Stimulated activated effector memory CD8-positive, alpha-beta T cell treated with anti-CD3 and anti-CD28 coated beads, Interleukin-12 subunit alpha, Interleukin-12 subunit beta, amount 100 ng/mL, for 72 hours (primary cell): ENCODE results near the gene TRIP4.

Experiments used
- ATAC-seq: fragments of 150-1000 bp; cut with Tn5 transposase; 2 replicates; pipeline ENCODE4 v1.10.0; 2021
- DNase-seq, 2 donors: peaks; one replicate each; pipeline ENCODE4 v3.0.0; 2021 to 2022; ENCODE audit warnings: low spot score in 2 of 2
- H3K27ac Mint-ChIP-seq: one replicate; pipeline ENCODE4 v1.8.0; 2022; ENCODE audit warnings: mild to moderate bottlenecking, mixed read lengths
- H3K36me3 Mint-ChIP-seq: one replicate; pipeline ENCODE4 v1.8.0; 2022; ENCODE audit warnings: mild to moderate bottlenecking, mixed read lengths
- H3K4me1 Mint-ChIP-seq: one replicate; pipeline ENCODE4 v1.8.0; 2022; ENCODE audit warnings: mixed read lengths
- H3K4me3 Mint-ChIP-seq: one replicate; pipeline ENCODE4 v1.8.0; 2022; ENCODE audit warnings: mild to moderate bottlenecking, mixed read lengths
- H3K9me3 Mint-ChIP-seq: one replicate; pipeline ENCODE4 v1.8.0; 2022; ENCODE audit warnings: mixed read lengths

Gene TRIP4

GRCh38 chr15:64454282-64454681 is 66.6 kb downstream of the TRIP4 start:
- peaks cover 20% of the 10 kb centered on the region for H3K36me3 Mint-ChIP-seq
- H3K4me1 Mint-ChIP-seq = peaks cover under 1% of the 10 kb centered on the region
- H3K4me3 Mint-ChIP-seq = no peak overlapping the region
- DNase-seq = no peak
- no peak for ATAC-seq
- H3K27ac Mint-ChIP-seq = peak overlapping the region; percentile 30
- H3K9me3 Mint-ChIP-seq = no peaks in the 10 kb centered on the region

GRCh38 chr15:64455961-64456371 is 68.3 kb downstream of the TRIP4 start:
- DNase-seq (no peak), ATAC-seq (no peak)
- Mint-ChIP-seq H3K9me3 (no peaks in the 10 kb centered on the region), H3K36me3 (peaks cover 29% of the 10 kb centered on the region), H3K4me1 (peaks cover 11% of the 10 kb centered on the region), H3K27ac (peak overlapping the region; percentile 36), H3K4me3 (no peak overlapping the region)

GRCh38 chr15:64456634-64457108 is 69.0 kb downstream of the TRIP4 start:
- DNase-seq (no peak), ATAC-seq (no peak)
- no peaks in the 10 kb centered on the region for H3K9me3 Mint-ChIP-seq
- H3K4me1 Mint-ChIP-seq = peaks cover 18% of the 10 kb centered on the region
- H3K27ac Mint-ChIP-seq = peak overlapping the region; percentile 36
- H3K36me3 Mint-ChIP-seq = peaks cover 29% of the 10 kb centered on the region
- no peak overlapping the region for H3K4me3 Mint-ChIP-seq

- DNase-seq (no peak), ATAC-seq (no peak)
- Mint-ChIP-seq H3K4me1 (peaks cover 26% of the 10 kb centered on the region), H3K9me3 (no peaks in the 10 kb centered on the region), H3K27ac (peak overlapping the region; percentile 93), H3K4me3 (peak overlapping the region; percentile 79), H3K36me3 (peaks cover 29% of the 10 kb centered on the region)
Observed at GRCh38 chr15:64459066-64459781, 71.6 kb downstream of the TRIP4 start.

- peaks cover 36% of the 10 kb centered on the region for H3K4me1 Mint-ChIP-seq
- H3K27ac Mint-ChIP-seq = peak within 1 kb of the TSS; percentile 93
- peaks cover 30% of the 10 kb centered on the region for H3K36me3 Mint-ChIP-seq
- no peaks in the 10 kb centered on the region for H3K9me3 Mint-ChIP-seq
- DNase-seq (peak; percentile 96 to 99), ATAC-seq (peak; percentile 80)
- H3K4me3 Mint-ChIP-seq = peak within 1 kb of the TSS; percentile 79
Observed at GRCh38 chr15:64460206-64460723, 72.6 kb downstream of the TRIP4 start, which contains the start of gene ZNF609. Gene ZNF609, plus strand, starts transcription at chr15:64460578. Its CDS starts 38,842 bp downstream, at chr15:64499420.

GRCh38 chr15:64460724-64461720 is 73.4 kb downstream of the TRIP4 start:
- DNase-seq (peak; percentile 26 to 74), ATAC-seq (peak; percentile 83)
- H3K4me1 Mint-ChIP-seq = peaks cover 36% of the 10 kb centered on the region

GRCh38 chr15:64461721-64462162 is 74.1 kb downstream of the TRIP4 start:
- Mint-ChIP-seq H3K4me1 (peaks cover 43% of the 10 kb centered on the region), H3K36me3 (peaks cover 17% of the 10 kb centered on the region)
- no peak for DNase-seq

More at GRCh38 chr15:64460724-64461720, 73.4 kb downstream of the TRIP4 start:
- H3K36me3 Mint-ChIP-seq = peaks cover 23% of the 10 kb centered on the region
- H3K9me3 Mint-ChIP-seq = no peaks in the 10 kb centered on the region
- H3K27ac Mint-ChIP-seq = peak overlapping the region; percentile 93
- peak overlapping the region; percentile 79 for H3K4me3 Mint-ChIP-seq

GRCh38 chr15:64462492-64462891 is 74.9 kb downstream of the TRIP4 start:
- ATAC-seq (no peak), DNase-seq (no peak)
- no peaks in the 10 kb centered on the region for H3K9me3 Mint-ChIP-seq
- H3K36me3 Mint-ChIP-seq = peaks cover 17% of the 10 kb centered on the region
- peak overlapping the region; percentile 79 for H3K4me3 Mint-ChIP-seq
- H3K4me1 Mint-ChIP-seq = peaks cover 50% of the 10 kb centered on the region
- peak overlapping the region; percentile 93 for H3K27ac Mint-ChIP-seq

More at GRCh38 chr15:64461721-64462162, 74.1 kb downstream of the TRIP4 start:
- Mint-ChIP-seq H3K9me3 (no peaks in the 10 kb centered on the region), H3K4me3 (peak overlapping the region; percentile 79), H3K27ac (peak overlapping the region; percentile 93)
- ATAC-seq = peak; percentile 75

GRCh38 chr15:64464276-64465005 is 76.8 kb downstream of the TRIP4 start:
- no peak overlapping the region for H3K4me3 Mint-ChIP-seq
- ATAC-seq = no peak

GRCh38 chr15:64466408-64467141 is 78.9 kb downstream of the TRIP4 start:
- no peak for DNase-seq
- ATAC-seq = no peak
- Mint-ChIP-seq H3K9me3 (no peaks in the 10 kb centered on the region), H3K4me1 (peaks cover 43% of the 10 kb centered on the region), H3K36me3 (peaks cover 31% of the 10 kb centered on the region), H3K27ac (peak overlapping the region; percentile 90), H3K4me3 (no peak overlapping the region)

More at GRCh38 chr15:64464276-64465005, 76.8 kb downstream of the TRIP4 start:
- H3K27ac Mint-ChIP-seq = peak overlapping the region; percentile 35
- peaks cover 57% of the 10 kb centered on the region for H3K4me1 Mint-ChIP-seq
- no peaks in the 10 kb centered on the region for H3K9me3 Mint-ChIP-seq
- H3K36me3 Mint-ChIP-seq = peaks cover 37% of the 10 kb centered on the region
- DNase-seq = no peak

GRCh38 chr15:64472161-64472560 is 84.5 kb downstream of the TRIP4 start:
- no peak overlapping the region for H3K4me3 Mint-ChIP-seq
- H3K9me3 Mint-ChIP-seq = no peaks in the 10 kb centered on the region
- ATAC-seq (no peak), DNase-seq (no peak)
- no peak overlapping the region for H3K27ac Mint-ChIP-seq
- H3K36me3 Mint-ChIP-seq = peaks cover 35% of the 10 kb centered on the region
- peaks cover 31% of the 10 kb centered on the region for H3K4me1 Mint-ChIP-seq

- Mint-ChIP-seq H3K36me3 (peaks cover 23% of the 10 kb centered on the region), H3K27ac (no peak overlapping the region), H3K9me3 (no peaks in the 10 kb centered on the region), H3K4me1 (peaks cover 18% of the 10 kb centered on the region), H3K4me3 (no peak overlapping the region)
- no peak for ATAC-seq
- no peak for DNase-seq
Observed at GRCh38 chr15:64474846-64475245, 87.2 kb downstream of the TRIP4 start.

- ATAC-seq (no peak), DNase-seq (no peak)
- Mint-ChIP-seq H3K9me3 (no peaks in the 10 kb centered on the region), H3K27ac (peak overlapping the region; percentile 6), H3K4me1 (peaks cover 18% of the 10 kb centered on the region), H3K36me3 (peaks cover 23% of the 10 kb centered on the region), H3K4me3 (no peak overlapping the region)
Observed at GRCh38 chr15:64476550-64476949, 88.9 kb downstream of the TRIP4 start.

GRCh38 chr15:64478863-64479262 is 91.2 kb downstream of the TRIP4 start:
- peaks cover 18% of the 10 kb centered on the region for H3K4me1 Mint-ChIP-seq
- H3K9me3 Mint-ChIP-seq = no peaks in the 10 kb centered on the region
- peaks cover 32% of the 10 kb centered on the region for H3K36me3 Mint-ChIP-seq
- DNase-seq (no peak), ATAC-seq (no peak)
- no peak overlapping the region for H3K27ac Mint-ChIP-seq
- no peak overlapping the region for H3K4me3 Mint-ChIP-seq
